HG02763 (cell line): Measurements from ENCODE around the gene AFG3L2.
"Not testable (repeated sequence)": the region's sequence is repeated elsewhere in the genome, so short reads cannot be mapped to it uniquely, and the experiment has no call there.

Source experiments
- ATAC-seq: cut with Tn5 transposase; IDR thresholded peaks from one replicate; pipeline ENCODE4 v1.9.1; 2021; ENCODE audit warnings: mild to moderate bottlenecking, moderate library complexity; ENCODE audit not compliant: unreplicated experiment

The AFG3L2 gene

DNA sequence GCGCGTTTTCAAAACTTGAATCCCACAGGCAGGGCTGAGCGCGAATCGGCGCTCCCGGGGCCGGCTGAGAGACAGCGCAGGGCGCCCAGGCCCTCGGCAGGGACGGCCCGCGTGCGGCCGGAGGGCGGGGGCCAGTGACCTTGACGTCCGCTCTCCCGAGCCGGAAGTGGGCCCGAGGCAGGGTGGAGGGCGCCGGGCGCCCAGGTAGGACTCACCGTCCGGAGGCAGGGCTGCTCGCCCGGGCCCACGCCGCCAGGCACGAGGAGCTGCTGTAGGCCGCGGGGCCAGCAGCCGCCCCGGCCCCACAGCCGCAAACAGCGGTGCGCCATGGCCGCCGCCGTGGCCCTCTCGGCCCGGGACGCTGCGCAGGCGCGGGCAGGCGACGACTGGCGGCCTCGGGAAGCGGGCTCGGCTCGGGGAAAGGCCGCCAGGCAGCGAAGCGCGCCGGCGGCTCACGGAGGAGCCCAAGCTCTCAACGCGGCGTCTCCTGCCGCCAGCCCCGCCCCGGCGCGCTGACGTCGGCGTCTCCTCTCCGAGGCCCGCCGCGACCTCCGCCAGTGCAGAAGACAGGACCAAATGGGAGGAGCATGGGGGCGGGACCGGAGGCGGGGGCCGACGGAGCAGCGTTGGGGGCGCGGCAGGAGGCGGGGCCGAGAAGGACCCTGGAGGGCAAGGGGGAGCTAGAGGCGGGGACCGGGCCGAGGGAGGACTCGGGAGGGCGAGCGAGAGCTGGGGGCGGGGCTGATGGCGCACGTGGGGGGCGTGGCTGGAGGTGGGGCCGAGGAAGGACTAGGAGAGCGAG lies at the start of gene AFG3L2:
Gene AFG3L2, minus strand, starts transcription at position 474 of the 802 bp plus-strand sequence. Its CDS starts 145 bp downstream, at position 329.
- ATAC-seq: peak; percentile 81

DNA sequence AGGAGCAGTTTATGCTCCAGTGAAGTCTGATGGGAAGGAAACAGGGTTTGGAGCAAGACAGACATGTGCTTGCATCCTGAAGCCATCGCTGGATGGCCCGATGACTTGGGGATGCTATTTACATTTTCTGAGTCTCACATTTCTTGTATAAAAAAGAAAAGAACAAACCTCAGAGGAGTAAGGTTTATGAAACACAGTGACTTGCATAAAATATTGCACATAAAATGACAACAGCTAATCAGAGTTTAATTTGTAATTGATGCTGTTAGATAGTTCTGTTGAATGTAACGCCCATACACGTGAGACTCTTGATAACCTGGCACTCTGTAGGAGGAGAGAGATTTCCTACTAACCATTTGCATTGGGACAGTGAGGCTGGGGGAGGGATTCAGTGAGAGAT lies 47.2 kb upstream of the AFG3L2 start:
- no peak for ATAC-seq

DNA sequence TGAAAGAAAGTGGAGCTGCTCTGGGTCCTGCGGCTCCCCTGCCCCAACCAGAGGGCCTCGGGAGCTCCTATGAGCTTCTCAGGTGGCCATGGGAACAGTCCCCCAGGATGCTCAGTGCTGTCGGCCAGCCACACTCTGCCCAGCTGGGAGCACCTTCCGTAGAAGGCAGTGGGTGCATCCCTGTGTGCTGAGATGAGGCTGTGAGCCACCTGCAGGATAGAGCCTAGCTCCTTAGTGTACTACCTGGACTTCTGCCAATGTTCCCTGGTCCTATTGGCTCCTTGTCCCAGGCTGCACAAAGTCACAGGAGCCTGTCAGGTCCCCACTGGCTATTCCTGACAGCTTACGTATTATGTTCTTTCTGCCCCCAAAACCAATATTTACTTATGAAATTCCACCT lies 46.8 kb upstream of the AFG3L2 start:
- ATAC-seq: no peak

DNA sequence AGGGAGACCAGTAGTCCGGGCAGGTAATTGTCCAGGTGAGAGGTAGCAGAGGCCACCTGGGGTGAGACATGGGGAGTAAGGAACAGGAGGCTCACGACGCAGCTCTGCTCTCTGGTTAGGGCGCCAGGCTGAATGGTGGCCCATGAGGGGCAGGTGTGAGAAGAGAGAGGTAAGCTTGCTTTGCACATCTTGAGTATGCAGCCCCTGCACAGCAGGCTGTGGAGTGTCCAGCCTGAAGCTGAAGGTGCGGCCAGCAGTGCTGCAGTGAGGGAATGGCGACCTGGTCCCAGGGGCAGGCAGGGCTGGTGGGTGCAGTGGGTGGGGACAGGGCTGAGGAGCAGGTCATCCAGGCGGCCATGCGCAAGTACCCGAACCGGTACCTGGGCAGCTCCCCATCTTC lies 46.4 kb upstream of the AFG3L2 start:
- no peak for ATAC-seq

DNA sequence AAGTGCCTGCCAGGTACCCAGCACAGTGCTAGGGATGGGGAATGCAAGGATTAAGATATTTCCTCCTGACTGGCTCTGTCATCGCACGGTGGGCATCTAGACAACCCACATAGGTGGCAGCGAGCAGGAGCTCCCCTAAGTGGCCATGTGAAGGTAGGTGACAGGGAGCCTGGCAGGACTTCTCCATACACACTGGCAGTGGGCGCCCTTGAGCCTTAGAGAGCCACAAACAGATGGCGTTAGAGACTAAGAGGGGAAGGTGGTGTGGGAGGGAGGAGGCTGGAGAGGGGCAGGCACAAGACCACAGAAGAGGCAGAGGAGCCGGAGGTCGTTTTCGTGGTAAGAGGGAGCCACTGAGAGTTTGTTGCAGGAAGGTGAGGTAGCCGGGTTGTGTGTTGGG lies 45.9 kb upstream of the AFG3L2 start:
- ATAC-seq: no peak

DNA sequence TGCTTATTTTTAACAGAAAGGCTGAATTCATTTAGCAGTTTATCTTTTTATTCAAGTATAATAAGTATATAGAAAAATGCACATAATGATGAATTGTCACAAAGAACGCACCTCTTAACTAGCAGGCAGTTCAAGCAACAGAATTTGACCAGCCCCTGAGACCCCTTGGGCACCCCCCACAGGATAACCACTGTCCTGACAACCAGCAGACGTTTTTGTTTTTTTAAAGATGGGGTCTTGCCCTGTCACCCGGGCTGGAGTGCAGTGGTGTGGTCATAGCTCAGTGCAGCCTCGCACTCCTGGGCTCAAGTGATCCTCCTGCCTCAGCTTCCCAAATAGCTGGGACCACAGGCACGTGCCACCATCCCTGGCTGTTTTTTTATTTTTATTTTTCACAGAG lies 44.7 kb upstream of the AFG3L2 start:
- no peak for ATAC-seq

DNA sequence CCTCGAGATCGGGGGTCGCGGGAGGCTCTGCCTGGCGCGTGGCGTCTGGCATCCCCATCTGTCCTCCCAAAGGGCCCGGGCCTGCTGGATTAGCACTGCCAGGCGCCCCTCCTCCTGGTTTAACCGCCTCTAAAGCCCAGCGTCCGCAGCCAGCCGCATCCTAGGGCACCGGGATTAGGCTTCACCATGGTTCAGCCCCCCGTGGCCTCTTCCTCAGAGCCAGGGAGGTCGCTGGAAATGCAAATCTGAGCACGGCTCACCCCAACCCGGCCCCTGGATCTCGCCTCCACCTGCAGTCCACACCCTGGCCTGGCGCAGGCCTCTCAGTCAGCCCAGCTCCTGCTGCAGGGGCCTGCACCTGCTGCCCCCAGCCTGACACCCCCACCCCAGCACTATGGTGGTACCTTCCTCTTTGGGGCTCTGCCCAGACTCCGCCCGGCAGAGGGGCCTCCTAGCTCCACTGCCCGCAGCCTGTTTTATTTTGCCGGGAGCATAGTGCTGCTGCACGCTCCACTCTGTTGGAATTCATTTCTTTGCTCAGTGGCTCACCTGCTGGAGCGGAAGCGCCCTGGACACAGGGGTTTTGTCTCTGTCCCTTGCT lies 43.9 kb upstream of the AFG3L2 start:
- ATAC-seq: no peak

DNA sequence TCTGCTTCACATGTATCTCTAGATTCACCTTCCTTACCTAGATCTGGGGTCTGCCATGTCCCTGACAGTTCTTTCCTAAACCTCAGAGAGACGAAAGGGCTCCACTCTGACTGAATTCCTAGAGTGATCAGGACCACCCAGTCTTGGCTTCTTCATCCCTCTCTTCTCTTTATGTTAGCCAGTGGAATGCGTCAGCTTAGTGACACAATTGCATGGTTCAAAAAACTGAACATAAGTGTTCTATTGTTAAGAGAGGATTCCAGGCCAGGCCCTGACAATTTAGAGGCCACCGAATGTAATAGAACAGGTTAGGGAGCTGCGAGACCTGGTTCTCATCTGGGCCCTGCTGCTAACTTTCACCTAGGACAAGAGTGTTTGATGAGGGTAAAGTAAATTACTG lies 40.7 kb upstream of the AFG3L2 start:
- no peak for ATAC-seq

DNA sequence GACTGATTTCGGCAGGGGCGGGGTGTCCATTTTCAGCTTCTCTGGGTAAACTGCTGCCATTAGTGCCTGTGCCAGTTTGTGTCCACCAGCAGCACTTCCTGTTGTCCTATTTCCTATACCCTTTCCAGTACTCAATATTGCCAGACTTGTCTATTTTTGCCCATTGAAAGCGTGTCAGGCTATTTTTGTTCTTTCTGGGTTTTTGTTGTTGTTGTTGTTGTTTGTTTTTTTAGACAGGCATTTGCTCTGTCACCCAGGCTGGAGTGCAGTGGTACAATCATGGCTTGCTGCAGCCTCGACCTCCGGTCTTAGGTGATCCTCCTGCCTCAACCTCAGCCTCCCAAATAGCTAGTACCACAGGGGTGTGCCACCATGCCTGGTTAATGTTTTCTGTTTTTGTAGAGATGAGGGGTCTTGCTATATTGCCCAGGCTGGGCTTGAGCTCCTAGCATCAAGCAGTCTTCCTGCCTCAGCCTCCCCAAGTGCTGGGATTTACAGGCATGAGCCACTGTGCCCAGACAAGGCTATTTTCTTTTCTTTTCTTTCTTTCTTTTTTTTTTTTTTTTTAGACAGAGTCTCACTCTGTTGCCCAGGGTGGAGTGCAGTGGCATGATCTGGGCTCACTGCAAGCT lies 39.2 kb upstream of the AFG3L2 start:
- ATAC-seq: no peak

DNA sequence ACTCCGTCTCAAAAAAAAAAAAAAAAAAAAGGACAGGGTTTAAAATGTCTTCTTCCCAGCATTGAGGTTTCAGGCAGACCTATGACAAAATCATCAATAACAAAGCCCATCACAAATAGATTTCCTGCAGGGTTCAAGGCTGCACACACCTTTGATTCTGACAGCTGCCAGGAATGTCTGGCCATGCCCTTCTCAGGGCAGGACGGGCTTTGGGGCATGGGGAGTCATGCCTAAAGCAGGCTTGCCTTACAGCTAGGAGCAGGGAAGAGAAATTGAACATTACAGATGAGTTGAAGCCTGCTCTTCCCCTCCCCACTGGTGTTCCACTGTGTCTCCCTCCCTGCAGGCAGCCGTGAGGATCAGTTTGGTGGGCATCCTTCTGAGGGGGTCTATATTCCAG lies 34.4 kb upstream of the AFG3L2 start:
- ATAC-seq: no peak

DNA sequence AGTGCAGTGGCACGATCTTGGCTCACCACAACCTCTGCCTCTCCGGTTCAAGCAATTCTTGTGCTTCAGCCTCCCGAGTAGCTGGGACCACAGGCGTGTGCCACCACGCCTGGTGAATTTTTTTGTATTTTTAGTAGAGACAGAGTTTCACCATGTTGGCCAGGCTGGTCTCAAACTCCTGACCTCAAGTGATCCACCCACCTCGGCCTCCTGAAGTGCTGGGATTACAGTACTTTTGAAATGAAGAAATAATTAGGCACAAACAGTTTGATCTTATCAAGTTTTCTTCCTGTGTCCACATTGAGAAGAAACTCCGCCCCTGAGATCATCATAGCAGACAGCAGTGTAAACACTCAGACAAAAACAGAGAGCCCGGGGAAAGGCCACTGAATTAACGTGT lies 33.7 kb upstream of the AFG3L2 start:
- not testable (repeated sequence) for ATAC-seq

DNA sequence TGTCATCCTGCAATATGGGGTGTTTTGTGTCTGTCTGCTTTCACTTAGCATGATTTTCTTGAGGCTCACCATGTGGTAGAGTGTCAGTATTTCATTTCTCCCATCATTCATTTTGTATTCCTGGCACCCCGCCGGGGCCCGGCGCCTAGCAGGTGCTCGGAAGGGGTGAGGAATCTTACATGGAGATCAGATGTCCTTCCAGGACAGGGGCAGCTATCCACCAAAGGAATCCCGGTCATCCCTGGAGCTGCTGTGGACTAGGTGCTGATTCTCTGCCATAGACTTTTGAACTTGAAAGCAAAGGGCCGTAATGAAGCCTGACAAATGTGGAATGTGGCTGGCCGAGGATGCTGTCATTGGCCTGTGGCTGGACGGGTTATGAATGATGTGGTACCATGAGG lies 33.1 kb upstream of the AFG3L2 start:
- no peak for ATAC-seq

DNA sequence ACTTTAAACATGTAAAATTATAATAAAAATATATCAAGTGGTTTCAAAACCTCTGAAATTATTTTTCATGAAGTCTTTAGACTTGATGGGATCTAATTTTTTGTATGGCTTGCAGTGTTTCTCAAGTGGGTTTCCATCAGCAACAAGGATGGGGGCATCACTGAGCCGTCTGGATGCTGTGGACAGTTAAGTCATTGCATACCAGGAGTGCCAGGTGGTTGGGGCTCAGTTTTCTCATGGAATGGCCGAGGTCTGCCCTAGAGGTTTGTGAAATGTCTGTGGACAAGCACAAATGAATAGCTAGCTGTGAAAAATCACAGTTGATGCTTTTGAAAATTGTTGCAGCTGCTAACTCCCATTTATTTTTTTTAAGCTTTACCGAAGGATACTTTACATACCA lies 32.4 kb upstream of the AFG3L2 start:
- ATAC-seq: no peak

DNA sequence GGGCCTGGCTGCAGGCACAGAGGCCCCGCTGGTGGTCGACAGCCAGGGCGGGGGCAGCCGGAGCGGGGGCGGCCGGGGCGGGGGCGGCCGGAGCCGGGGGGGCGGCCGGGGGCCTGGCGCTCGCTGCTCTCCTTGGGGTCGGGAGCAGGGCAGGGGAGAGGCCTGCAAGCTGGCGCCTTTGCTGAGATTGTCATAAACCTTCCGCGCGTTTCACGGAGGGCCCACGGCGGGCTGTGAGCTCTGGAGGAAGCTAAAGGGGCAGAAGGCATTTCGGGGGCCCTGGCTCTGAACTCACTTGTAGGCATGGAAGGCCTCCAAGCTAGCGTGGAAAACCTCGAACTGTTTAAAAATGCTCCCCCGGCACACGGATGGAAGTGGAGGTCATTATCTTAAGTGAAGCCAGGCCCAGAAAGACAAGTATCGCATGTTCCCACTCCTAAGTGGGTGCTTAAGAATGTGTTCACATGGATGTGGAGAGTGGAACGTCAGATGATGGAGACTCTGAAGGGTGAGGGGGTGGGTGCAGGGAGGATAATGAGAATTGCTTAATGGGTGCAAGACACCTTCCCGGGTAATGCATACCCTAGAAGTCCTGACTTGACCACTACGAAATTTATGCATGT lies 31.3 kb upstream of the AFG3L2 start:
- peak; percentile 7 for ATAC-seq

DNA sequence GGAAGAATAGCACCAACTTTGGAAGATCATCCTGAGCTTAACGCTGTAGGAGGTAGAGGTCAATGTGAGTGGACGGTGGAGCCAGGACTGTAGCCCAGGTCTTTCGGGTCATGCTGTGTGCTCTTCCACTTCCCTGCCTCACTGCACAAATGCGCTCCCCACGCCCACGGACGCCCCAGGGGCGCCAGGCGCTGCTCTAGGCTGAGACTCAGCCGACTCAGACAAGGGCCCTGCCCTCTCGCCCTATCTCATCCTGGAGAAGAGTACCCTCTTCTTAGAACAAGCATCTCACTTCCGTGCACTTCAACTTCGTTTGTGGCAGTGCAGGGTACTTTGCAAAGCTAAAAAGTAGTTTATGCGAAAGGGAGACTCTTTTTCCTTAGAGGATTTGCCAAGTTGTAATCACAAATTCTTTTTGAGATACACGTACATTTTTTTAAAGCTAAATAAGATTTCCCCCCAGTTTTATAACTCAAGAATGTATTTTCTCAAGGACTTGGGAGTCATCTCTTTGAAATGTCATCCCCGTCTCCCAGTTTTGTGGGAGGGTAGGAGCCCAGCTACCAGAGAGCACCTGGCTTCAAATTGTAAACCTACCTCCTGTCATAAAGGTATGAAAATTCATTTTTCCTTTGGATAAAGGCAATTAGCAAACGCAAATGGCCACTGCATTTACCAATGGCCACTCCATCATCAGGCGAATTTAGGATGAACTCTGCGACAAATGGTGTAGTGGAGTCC lies 29.5 kb upstream of the AFG3L2 start:
- ATAC-seq: no peak

DNA sequence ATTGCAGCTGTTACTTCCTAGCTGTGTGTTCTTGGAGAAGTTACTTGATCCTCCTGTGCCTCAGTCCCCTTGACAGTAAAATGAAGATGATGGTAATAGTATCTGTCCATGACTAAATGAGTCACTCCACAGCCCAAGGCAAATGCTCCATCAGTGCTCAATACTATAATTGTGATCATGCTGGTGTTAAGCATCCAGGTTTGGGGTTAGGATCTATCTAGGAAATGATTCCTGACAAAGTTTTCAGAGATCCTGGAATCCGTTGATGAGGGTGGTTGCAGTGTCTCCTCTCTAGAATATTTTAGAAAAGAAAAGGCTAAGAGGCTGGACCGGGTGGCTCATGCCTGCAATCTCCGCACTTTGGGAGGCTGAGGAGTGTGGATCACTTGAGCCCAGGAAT lies 28.0 kb upstream of the AFG3L2 start:
- ATAC-seq: no peak

DNA sequence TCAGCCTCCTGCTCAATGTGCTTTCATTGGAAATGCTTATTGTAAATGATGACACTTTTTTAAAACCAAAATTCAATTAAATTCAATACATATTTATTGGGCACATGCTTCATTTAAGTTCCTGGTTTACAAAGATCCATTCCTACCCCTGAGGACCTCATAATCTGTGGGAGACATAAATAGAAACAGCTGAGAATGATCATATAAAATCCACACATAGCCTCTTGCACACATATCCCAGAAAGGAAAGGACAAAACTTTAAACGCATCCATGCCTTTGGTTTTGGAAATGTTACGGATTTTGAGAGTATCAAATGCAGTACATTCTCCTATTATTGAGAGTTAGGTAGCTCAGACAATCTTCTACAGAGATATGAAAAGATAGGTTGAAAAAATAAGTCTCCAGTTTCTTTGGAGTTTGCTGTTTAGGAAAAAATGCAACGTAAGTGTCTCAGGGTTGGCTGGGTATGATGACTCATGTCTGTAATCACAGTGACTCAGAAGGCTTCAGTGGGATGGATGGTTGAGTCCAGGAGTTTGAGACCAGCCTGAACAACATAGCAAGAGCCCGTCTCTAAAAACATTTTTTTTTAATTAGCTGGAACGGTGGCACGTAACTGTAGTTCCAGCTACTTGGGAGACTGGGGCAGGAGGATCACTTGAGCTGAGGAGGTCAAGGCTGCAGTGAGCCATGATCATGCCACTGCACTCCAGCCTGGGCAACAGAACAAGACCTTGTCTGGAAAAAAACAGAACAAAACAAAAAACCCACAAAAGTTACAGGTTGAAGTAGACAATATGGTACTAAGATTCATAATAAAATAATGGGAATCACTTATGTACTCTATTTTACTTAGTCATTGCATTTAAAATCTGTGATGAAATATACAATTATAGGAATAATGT lies 26.8 kb upstream of the AFG3L2 start:
- no peak for ATAC-seq

DNA sequence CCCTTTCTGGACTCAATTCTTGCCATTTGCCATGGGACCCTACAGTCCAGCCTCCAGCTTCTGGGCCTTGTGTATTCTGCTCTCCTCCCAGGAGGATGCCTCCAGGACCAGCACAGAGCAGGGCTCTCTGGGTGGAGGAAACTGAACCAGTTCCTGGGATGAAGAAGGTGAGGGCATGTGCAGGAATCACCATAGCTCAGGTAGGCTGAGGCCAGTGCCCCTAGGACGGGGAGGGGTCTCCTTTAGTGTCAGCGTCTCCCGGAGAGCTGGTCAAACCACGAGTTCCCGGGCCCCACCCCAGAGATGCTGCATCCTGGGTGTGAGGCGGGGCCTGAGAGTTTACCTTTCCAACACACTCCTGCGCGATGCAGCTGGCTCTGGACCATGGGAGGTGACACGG lies 24.9 kb upstream of the AFG3L2 start:
- no peak for ATAC-seq

DNA sequence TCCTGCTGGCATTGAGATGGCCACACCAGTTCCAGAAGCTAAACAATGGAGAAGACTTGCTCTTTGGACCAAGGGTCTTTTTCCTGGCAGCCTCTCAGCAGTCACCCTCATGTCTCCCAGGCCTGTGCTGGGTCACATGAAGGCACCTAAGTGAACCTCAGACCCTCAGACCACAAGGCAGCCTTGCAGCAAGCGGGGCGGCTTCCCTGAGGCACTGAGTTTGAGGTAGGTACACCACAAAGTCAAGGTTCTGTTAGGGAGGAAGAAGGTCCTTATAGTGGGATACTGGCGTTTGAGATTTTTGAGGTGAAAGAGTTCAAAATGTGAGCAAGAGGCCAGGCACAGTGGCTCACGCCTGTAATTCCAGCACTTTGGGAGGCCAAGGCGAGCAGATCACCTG lies 22.2 kb upstream of the AFG3L2 start:
- no peak for ATAC-seq

DNA sequence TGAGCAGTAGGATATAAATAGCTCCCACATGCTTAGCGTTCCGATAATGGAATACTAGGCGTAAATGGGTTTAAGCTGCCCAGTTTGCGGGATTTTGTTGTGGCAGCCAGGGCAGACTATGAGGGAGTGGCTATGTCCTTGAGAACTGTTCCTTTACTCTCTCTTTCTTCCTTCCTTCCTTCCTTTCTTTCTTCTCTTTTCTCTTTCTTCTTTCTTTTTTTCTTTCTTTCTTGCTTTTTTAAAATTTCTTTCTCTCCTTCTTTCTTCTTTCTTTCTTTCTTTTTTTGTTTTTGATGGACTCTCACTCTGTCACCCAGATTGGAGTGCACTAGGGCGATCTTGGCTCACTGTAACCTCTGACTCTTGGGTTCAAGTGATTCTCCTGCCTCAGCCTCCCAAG lies 21.6 kb upstream of the AFG3L2 start:
- ATAC-seq: no peak
